MV-4-11 (cell line): ENCODE results near the gene OR2AG2.
"Not testable (repeated sequence)": the region's sequence is repeated elsewhere in the genome, so short reads cannot be mapped to it uniquely, and the experiment has no call there.

Source experiments
- DNase-seq: peaks from one replicate; lab custom pipeline; 2025; lab: John Stamatoyannopoulos, UW

The OR2AG2 gene, protein sequence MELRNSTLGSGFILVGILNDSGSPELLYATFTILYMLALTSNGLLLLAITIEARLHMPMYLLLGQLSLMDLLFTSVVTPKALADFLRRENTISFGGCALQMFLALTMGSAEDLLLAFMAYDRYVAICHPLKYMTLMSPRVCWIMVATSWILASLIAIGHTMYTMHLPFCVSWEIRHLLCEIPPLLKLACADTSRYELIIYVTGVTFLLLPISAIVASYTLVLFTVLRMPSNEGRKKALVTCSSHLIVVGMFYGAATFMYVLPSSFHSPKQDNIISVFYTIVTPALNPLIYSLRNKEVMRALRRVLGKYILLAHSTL

DNA sequence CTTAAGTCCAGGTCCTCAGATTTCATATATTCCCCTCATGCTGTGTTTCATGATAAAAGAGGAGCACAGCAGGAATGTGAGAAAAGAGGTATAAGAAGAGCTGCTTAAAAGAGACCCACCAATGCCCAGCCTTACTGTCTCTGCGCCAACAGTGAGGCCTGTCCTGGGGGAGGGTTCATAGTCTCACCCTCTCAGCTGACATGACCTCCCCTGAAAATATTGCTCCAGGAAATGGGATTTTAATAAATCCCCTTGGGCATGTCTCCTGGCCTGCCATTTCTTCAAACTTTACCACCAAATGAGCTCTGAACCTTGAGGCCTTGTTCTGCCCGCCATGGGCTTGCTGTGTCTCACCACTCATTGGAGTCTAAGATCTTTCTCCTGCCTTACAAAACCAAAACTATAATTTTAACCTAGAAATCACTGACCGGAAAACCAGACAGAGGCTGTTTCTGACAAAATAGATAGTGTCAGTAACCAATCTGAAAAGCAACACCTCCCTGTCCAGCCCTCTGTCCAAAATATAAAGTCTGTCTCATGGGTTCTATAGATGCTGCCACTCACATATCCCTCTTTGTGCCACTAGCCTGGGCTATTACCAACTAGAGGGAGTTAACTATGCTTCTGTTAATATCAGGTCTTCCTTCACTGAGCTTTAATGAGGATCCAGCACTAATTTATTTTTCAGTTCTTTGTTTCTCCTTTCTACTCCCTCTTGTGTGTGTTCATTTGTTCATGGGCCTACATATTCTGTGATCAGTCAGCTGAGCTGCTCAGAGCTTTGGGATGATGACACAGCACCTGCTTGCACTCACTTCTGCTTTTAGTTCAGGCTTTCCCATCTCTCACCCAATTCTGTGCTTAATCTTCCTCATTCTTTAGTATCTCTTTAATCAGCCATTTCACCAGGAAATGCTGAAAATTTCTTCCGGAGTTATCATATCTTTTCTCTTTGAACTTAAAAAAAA, at the start of gene OR2AG2:
Gene OR2AG2 (minus strand): TSS at position 51 of the 968 bp plus-strand sequence. CDS start 3,019 bp downstream, outside the sequence.
- peak; percentile 78 for DNase-seq

DNA sequence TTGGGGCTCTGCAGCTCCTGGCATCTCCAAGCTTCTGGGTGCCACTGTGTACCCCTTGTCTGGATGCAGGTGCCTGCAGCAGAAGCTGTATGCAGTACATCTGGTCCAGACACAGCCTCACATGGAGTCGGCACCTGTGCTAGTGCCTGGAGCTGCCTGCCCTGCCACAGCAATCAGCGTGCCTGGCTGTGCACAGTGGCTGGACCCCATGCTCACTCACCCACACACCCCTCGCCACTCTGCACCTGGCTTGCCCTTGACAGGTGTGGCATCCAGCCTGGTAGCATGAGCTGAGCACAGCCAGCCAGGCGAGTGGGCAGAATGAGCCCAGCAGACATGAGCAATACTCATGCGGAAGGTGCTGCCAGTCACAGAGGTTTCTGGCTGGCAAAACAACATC, 47.2 kb upstream of the OR2AG2 start:
- no peak for DNase-seq

DNA sequence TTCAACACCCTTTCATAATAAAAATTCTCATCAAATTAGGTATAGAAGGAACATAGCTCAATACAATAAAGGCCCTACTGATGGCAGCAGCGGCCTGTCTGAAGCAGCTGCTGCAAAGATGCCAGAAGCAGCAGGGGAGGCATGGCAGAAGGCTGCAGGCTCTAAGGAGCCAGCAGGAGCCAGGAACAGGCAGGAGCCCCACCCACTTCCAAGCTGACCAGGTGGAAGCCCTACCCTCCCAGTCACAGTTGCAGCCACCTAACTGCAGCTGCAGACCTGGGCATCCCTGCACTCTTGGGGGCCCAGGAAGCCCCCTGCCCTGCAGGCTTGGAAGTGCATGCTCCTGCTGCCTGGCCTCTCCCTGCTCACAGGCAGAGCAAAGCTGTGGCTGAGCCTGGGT, 45.9 kb upstream of the OR2AG2 start:
- no peak for DNase-seq

DNA sequence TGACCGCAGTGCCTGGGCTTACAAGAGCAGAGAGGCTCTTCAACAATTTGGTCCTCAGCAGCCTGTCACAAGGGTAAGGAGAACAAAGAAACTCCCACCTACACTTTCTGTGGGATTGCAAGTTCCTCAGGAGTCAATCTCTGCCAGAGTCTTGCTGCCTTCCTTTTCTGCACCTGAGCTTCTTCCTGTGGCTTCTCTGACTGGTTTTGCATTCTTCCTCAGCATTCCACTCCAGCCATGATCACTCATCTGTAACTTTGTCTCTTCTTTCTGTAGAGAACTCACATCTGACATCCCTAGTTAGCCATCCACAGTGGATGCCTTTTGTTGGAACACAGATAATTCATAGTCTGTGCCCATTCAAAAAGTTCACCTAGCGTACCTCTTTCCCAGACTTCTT, 41.9 kb upstream of the OR2AG2 start:
- no peak for DNase-seq

DNA sequence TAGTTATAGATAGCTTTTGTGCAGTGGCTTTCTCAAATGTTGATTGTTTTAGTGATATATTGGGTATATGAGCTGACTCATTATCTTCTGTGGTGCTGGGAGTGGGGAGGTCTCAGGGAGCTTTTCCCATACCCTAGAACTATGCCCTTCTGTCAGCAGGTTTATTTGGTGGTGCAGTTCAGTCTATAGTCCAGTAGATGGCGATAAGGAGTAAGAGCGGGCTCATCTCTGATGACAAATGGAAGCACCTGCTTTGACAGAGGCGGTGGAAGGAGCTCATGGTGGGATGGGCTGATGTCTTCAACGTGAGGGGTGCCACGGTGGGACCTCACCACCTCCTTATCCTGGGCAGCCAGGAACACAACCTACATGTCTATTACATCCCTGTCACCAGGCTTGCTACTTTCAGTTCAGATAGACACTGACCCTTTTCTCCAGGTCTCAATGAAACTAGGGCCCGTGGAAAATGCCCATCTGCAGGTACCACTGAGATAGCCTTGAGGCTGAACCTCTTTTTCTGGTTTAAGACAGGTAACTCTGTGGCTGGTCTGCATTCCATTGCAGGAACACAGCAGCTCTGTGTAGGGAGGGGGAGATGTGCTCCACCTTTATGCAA, 40.7 kb upstream of the OR2AG2 start:
- peak; percentile 24 for DNase-seq

DNA sequence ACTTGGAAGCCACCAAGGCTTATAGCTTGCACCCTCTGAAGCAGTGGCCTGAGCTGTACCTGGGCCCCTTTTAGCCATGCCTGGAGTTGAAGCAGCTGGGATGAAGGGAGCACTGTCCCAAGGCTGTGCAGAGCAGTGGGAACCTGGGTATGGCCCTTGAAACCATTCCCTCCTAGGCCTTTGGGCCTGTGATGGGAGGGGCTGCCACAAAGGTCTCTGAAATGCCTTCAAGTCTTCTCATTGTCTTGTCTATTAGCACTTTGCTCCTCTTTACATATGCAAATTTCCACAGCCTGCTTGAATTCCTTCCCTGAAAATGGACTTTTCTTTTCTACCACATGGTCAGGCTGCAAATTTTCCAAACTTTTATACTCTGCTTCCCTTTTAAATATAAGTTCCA, 29.3 kb upstream of the OR2AG2 start:
- DNase-seq = not testable (repeated sequence)

DNA sequence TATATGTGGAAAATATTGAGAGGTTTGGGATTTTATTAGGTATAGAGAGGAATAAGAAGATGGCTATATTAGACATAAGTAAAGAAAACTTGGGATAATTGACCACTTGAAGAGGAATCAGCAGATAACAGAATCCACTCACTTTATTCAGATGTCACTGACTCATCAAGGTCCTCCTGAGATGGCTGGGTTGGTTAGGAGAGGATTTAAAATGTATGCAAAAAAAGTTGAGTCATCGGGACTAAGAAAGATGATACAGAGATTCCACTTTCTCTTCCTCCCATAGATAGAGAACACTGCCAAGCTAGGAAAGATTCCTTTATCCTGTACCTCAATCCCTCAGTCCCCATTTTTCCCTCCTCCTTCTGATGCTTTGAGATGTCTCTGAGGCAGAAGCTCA, 27.6 kb upstream of the OR2AG2 start, which contains the start of gene OR6A2:
Gene OR6A2 (minus strand): TSS at position 288 of the 400 bp plus-strand sequence. CDS start 3,981 bp downstream, outside the sequence.
- no peak for DNase-seq

DNA sequence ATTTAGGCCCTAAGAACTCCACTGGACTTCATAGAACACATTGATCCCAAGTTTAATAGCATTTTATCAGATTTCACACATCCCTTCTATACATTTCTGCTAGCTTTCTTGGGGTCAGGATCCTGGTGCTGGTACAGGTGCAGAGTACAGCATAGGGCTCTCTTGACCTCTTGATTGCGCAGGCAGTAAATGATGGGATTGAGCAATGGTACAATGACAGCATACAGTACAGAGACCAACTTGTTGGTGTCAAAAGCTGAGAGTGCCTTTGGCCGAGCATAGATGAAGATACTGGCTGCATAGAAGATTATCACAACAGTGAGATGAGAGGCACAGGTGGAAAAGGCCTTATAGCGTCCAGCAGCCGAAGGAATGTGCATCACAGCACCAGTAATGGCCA, 22.9 kb upstream of the OR2AG2 start:
- no peak for DNase-seq

DNA sequence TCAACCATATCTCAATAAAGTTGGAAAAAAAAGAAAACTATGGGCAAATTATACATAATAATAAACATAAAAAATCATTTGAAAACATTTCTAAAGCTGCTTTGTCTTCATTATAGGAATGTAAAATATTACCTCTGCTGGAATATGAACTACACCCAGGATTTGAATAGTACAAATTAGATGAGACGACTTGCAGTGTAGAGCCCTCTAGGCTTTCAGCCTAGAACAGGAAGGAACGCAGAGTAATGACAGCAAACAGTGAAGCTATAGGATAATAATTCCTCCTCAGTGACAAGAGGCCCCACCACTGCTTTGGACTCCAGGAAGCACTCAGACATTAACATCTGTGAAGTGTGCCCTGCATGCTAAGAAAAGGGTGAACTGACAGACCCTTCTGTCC, 18.8 kb upstream of the OR2AG2 start:
- no peak for DNase-seq

DNA sequence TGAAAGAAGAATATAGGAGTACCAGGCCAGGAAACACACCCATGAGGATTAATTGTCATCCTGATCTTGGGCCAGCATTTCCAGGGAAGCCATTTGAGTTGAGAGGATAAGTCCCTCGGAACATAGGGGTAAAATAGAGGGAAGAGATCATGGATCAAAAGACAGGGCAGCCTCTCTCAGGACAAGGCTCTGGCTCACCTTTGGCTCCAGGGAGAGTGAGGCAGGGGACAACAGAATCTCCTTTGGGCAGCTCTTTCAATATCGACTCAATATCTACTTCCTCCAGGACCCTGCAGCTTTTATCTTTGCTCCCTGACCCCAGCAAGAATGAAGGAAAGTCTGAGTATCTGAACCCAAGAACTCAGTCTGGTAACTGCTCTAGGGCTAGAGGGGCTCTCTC, 10.9 kb upstream of the OR2AG2 start, which contains the start of gene OR2AG1:
Gene OR2AG1 (plus strand): TSS at position 301 of the 400 bp plus-strand sequence. CDS start 2,018 bp downstream, outside the sequence.
- no peak for DNase-seq

DNA sequence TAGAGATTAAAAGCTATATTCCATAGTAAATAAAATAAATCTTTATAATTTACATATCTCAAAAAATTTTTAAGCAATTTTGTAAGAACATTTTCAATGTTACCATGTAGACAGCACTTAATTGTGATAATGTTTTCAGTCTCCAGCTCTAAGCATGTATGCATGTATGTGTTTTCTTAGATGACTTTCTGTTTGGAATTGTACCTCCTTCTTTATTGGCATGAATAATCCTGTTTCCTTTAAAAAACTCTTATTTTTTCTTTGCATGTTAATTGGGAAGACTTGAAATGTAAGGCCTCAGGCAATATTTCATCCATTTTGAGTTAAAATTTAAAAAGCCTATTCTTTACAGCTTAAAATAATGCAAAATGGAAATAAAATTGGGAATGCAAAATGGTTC, 9.1 kb upstream of the OR2AG2 start:
- DNase-seq = no peak

DNA sequence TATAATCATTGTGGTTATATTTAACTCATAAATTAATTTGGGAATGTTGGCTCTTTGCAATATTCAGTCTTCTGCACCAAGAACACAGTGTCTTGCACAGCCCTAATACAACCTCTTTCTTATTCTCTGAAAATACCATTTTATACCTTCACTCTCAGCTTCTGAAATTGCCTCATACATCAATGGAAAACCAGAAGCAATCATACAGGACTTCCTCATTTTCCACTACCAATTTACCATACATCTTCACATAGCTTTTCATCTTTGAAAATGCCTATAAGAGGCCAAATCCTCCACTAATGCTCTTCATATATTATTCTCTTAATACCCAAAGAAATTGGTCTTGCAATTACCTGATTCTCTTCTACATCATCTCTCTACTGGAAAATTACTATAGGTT, 6.7 kb upstream of the OR2AG2 start:
- peak; percentile 34 for DNase-seq

DNA sequence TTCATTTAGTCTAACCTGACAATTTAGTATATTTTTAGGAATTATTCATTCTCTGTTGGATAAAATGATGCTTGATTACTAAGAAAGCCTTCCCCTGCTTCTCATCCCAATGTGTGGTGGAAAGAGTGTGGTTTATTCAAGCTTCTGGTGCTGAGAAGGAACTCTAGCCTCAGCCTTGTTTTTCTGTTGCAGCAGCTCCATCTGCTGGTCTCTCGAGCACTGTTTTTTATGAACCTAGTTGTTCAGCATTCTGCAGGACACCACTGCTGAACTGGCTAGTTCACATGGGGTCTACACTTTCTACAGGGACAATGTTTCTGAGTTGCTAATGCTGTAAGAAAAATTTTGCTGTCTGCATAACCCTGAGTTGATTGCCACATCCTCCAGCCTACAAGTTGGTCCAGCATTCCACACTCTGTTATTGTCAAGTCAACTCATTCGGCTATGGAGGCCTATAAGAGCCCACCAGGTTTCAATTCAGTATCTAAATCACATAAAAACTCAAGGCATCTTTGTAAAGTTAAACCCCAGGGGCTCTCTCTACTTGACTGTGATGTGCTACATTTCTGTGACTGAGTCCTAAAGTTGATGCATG, 14.3 kb downstream of the OR2AG2 start:
- DNase-seq = peak; percentile 61

DNA sequence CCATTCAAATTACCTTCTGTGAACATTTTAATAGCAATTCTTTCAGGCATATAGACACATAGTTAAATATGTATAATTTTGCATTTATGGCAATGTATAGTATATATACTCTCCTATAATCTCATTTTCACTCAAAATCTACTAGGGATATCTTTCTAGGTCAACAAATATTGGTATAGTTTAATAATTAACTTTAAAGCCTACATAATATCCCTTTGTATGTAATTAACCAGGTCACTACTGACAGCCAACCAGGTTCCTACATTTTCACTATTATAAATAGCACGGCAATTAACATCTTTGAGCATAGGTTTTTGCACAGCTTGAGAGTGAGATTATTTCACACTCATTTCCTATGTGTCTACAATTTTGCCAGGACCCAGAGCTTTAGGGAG, 15.8 kb downstream of the OR2AG2 start:
- DNase-seq = no peak

DNA sequence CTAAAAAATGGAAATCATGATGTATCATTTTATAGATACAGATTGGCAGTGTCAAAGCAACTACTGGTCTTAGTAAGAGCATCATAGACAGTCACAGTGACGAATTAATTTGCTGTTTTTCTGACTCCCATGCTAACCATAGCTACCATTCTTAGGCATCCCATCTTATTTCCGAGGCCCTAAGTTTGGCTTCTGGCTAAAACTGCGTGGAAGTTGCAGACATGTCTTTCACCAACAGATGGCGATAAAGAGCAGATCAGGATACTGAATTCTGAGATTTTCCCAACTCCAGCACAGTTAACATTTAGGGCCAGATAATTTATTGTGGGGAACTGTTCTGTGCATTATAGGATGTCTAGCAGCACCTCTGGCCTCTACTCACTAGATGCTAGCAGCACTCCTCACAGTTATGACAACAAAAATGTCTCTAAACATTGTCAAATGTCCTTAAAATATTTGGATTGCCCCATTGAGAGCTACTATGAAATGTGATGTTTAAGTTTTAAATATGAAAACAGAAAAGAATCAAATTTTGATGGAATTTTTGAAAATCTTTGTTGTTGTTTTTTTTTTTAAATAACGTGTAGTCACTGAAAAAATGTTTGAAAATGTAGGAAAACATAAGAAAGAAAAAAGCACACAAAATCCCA, 16.3 kb downstream of the OR2AG2 start:
- no peak for DNase-seq

DNA sequence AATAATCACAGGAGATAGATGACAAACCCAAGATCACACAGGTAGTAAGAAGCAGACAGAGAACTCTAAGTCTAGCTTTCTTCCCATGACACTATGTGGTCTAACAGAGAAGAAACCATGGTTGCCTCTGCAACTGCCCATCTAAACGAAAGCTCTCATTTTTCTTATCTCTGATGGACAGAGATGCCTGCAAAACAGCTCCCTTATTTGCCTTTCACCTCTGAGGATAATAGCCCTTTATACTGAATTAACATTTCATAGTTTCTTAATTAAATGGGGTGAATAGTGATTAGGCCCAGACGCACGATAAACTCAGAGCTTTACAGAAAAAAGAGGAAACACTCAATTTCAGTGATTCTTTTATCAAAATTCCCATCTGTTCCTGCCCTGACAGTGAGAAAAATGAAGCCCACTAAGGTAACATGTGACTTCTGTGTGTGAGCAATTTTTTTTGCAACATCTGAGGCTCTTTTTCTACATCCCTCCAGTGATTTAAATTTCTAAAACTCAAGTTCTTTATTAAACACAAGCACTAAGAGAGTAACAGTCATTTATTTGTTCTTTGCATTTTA, 24.6 kb downstream of the OR2AG2 start:
- no peak for DNase-seq

DNA sequence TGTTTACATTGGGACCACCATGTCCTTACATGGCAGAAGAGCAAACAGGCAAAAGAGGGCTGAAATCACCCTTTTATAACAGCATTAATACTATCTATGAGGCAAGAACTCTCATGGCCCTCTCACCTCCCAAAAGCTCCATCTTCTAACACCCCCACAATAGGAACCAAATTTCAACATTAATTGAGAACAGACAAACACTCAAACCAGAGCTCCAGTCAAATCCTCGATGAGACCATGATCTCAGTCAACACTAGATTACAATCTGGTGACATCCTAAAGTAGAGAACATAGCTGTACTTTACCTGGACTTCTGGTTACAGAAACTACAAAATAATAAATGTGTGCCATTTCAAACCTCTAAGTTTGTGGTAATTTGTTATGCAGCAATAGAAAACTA, 25.1 kb downstream of the OR2AG2 start:
- no peak for DNase-seq

DNA sequence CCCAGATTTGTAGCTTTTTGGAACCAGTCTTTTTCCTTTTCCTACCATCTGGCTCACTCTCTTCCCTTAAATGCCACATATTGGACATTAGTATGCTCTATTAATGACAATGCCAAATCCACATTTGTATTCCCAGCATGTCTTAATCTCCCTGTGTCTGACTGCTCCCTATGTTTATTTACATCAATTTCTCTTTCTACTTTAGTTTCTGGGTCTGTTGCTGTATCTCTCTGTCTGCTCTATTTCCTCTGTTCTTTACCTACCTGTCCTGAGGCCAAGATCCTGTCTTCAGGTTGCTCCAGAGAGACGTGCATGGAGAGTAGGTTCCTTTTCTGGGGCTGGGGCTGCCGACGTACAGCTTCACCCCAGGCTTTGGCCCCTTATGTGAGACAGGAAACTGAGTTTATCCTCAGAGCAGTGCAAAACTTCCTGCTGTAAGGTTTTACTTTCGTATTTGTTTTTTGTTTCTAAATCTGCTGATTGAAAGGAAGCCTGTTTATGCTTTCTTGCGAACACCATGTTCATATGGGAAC, 25.6 kb downstream of the OR2AG2 start:
- DNase-seq = peak; percentile 38

DNA sequence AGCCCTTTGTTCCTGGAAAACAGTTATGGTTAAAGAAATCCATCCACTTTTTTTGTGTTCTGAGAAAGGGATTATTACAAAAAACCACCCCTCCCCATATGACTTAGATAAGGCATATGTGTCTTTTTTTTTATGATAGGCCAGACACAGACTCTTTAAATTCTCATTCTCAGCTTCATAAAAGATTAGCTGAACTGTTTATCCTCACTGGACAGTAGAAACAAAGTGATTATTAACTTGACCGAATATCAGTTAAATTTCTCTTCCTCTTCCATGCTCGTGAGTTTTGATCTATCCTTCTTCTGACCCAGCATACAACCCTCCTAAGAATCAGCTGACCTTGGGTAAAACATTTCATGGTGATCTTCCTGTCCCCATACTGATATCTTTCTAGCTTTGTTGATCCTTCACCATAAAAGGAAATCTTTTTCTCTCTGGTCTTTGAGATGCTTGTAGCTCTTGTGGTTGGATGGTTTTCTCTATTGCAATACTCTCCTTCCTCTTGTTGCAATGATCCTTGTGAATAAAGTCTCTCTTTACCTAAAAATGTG, 26.2 kb downstream of the OR2AG2 start:
- DNase-seq = peak; percentile 70

DNA sequence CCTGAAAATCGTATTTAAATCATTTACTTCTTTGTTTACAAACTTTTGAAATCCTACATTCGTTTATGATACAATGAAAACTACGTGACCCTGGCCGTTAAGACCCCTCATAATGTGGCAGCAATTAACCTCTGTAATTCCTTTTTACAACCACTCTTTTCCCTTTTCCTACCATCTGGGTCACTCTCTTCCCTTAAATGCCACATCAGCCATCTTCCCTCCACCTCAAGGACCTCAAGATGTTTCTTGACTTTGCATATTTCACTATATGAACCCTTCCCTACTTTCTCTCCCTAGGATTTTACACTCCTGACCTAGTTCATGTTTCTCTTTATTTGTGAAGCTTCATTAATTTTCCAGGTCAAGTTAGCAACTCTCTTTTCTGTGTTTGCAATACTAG, 26.8 kb downstream of the OR2AG2 start:
- no peak for DNase-seq

DNA sequence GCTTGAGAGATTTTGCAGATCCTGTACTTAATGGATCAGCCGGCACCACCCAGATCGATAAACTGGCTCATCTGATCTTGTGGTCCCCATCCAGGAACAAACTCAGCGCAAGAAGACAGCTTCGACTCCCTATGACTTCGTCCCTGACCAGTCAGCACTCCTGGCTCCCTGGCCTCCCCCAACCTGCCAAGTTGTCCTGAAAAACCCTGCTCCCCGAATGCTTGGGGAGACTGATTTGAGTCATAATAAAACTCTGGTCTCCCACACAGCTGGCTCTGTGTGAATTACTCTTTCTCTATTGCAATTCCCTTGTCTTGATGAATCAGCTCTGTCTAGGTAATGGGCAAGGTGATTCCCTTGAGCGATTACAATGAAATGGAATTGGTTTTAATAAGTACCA, 29.5 kb downstream of the OR2AG2 start:
- DNase-seq = no peak
